Heart left ventricle (tissue), 13 donors: ENCODE results near the gene SLC12A4.

ENCODE experiments used
- CTCF ChIP-seq, 12 donors: fragments of 200-600 bp; sonication (generic) in 4 of 12; IDR thresholded peaks; one replicate each; pipeline versions ENCODE4 v1.5.0 to v1.8.0; 2018 to 2022; ENCODE audit warnings: antibody characterized with exemption in 12 of 12, mild to moderate bottlenecking in 5 of 12
- POLR2A ChIP-seq, 2 donors: fragments of 450-650 bp; IDR thresholded peaks; one replicate each; pipeline ENCODE4 v1.6.1; 2017; ENCODE audit warnings: antibody characterized with exemption in 2 of 2, mild to moderate bottlenecking in 2 of 2, moderate library complexity in 2 of 2
- donor health status: ischemic (EF 13 %, LVEDD 7.1; RV severe dilation, severe dysfunction).
- donor health status: DM: no; HTN: yes; CAD: no.
- donor health status: DM: no; HTN: no; CAD: no.
- donor health status: ischemic (EF 25% LVEDD 6.9; RV normal size, moderate dysfunction).
- donor health status: ischemic (EF 25% LVEDD 5.7; RV mildly dilated, moderate dysfunction).
- donor health status: ischemic (EF 35%, LVEDD 5.7; RV mildly dilated, moderate dysfunction).
- donor health status: nonischemic (EF 11% LVEDD 7.7; RV severe dilation, severe dysfunction).
- donor health status: DM: yes; HTN: yes; CAD: no.
- donor health status: PGD.
- donor health status: ischemic (EF 29% LVEDD 5.4; RV normal size, mild dysfunction).
- donor health status: nonischemic (EF 23%, LVEDD 6.1; RV moderate dilation, normal function).

DNA sequence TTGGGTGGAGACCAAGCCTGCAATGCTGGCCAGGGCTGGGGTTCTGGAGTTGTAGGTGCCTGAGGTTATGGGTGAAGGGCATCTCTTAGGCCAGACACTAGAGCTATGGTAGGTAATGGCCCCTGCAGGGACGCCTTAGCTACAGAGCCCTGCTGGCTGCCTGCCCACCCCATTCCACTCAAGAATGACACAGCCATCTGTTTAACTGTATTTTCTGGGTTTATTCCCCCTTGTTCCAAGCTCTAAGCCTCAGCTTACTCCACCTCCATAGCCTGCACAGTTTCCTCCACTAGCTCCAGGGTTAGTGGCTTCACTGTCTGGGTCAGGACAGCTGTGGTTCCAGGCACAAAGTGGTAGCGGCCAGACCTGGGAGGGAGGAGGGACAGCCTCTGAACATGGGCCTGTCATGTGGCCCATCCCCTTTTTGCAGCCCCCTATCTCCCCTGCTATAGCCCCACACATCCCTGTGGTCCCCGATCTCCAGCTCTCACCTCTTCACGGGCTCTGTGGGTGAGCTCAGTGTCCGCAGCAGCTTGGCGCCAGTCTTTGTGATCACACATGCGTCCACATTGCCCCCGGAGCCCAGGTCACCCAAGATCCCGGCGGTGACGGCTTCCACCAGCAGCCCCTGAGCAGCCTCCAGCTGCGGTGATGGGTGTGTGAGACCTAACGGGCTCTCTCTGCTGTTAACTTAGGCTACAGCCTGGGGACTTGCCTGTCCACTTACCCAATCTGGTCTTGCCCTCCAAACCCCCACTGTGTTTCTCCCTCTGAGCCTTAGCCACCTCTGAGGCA lies 33.9 kb downstream of the SLC12A4 start:
- TF ChIP-seq CTCF (IDR thresholded peaks at IDR 0.05), result no peak
- TF ChIP-seq POLR2A (IDR thresholded peaks at IDR 0.05), result no peak
